Tibial nerve (tissue), 4 donors: Measurements from ENCODE around the gene SLC43A1. TPM values are rescaled to one million over a fixed set of nuclear protein-coding genes. Genes with fewer than 3 reads are reported as not detected.

Experiments used
- DNase-seq, 2 donors: peaks; one replicate each; pipeline ENCODE4 v3.0.0-alpha.2; 2019; ENCODE audit warnings: low spot score in 2 of 2
- H3K27ac ChIP-seq, 4 donors: fragments of 200-600 bp; sonication (generic) in 3 of 4; one replicate each; pipeline ENCODE4 v1.5.1; 2017 to 2019; ENCODE audit warnings: mild to moderate bottlenecking in 1 of 4
- H3K27me3 ChIP-seq, 2 donors: fragments of 200-600 bp; sonication (generic) in 1 of 2; one replicate each; pipeline versions ENCODE4 v1.5.1 to v1.6.0; 2017 to 2019
- H3K36me3 ChIP-seq, 3 donors: fragments of 200-600 bp; sonication (generic); one replicate each; pipeline ENCODE4 v1.5.1; 2018 to 2019
- H3K4me1 ChIP-seq, 4 donors: fragments of 200-600 bp; sonication (generic) in 3 of 4; one replicate each; pipeline ENCODE4 v1.5.1; 2017 to 2019
- H3K4me3 ChIP-seq, 4 donors: fragments of 200-600 bp; sonication (generic) in 3 of 4; one replicate each; pipeline ENCODE4 v1.5.1; 2017 to 2019; ENCODE audit warnings: mild to moderate bottlenecking in 1 of 4, moderate library complexity in 1 of 4
- H3K9me3 ChIP-seq, 4 donors: fragments of 200-600 bp; sonication (generic) in 3 of 4; one replicate each; pipeline ENCODE4 v1.5.1; 2017 to 2019
- EP300 ChIP-seq, 2 donors: sonication (generic); formaldehyde crosslinking; IDR thresholded peaks; one replicate each; pipeline ENCODE4 v1.6.1; 2017; ENCODE audit warnings: antibody characterized with exemption in 2 of 2, mild to moderate bottlenecking in 1 of 2
- POLR2A ChIP-seq, 2 donors: fragments of 450-650 bp; IDR thresholded peaks; one replicate each; pipeline ENCODE4 v1.6.1; 2017; ENCODE audit warnings: antibody characterized with exemption in 2 of 2, mild to moderate bottlenecking in 2 of 2, moderate library complexity in 2 of 2
- whole genome bisulfite sequencing, 2 donors: methylation state at CpG; one replicate each; pipeline ENCODE4 v1.1.5; 2018; 5-methylcytosine and 5-hydroxymethylcytosine counted together
- total RNA-seq, 4 donors: library from RNA; depleted of rRNA; stranded (reverse); fragments of >200 nt; gene quantifications; one replicate each; pipeline ENCODE4 v1.1.0, GENCODE V29; 2016
- TF ChIP-seq, protein P1 (sequence below), 5 experiments: fragments of 200-600 bp in 3 of 5; fragments of 450-650 bp in 2 of 5; sonication (generic) in 3 of 5; IDR thresholded peaks; one replicate each; pipeline ENCODE4 v1.5.1; 2016 to 2019; ENCODE audit warnings: antibody characterized with exemption in 5 of 5, mild to moderate bottlenecking in 3 of 5, moderate library complexity in 2 of 5

The SLC43A1 gene
- total RNA-seq, 4 donors from 2014 or later = 35.8 to 47.3 (median 42.4) TPM

DNA sequence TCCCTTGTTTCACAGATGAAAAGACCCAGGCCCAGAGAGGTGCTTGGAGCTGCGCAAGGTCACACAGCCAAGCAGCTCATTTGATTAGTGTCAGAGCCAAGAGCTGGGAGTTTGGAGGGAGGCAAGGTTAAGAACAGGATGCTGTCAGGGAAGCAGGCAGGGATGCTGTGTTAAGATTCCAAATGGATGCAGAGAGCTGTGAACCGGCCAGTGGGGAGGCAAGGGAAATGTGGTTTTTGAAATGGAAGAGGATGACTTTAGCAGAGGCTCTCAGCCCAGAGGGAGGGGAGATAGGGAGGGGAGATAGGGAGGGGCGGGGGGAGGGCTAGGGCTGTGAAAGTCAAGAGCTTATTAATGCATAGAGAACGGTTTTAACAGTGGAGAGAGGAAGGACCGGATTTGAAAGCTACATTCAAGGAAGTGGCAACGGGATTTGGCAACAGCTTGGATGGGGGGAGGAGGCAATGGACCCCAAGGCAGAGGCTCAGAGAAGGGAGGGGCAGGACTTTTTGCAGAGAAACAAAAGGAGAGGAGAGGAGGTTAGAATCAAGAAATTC is 42.1 kb downstream of the SLC43A1 start:
- no peak for DNase-seq
- Histone ChIP-seq H3K36me3 (no peaks in the 10 kb centered on the region), H3K9me3 (no peaks in the 10 kb centered on the region), H3K4me3 (no peak overlapping the region), H3K4me1 (peaks cover 0 to 15% (median 8%) of the 10 kb centered on the region in 4 donors), H3K27ac (no peak overlapping the region), H3K27me3 (peaks cover 0 to 60% of the 10 kb centered on the region in 2 donors)
- WGBS, 2 donors = 47 to 51% methylated on average over 6 of the region's 6 CpGs
- TF ChIP-seq POLR2A (IDR thresholded peaks at IDR 0.05) (no peak), EP300 (IDR thresholded peaks at IDR 0.05) (no peak)
- TF ChIP-seq, protein P1, sequence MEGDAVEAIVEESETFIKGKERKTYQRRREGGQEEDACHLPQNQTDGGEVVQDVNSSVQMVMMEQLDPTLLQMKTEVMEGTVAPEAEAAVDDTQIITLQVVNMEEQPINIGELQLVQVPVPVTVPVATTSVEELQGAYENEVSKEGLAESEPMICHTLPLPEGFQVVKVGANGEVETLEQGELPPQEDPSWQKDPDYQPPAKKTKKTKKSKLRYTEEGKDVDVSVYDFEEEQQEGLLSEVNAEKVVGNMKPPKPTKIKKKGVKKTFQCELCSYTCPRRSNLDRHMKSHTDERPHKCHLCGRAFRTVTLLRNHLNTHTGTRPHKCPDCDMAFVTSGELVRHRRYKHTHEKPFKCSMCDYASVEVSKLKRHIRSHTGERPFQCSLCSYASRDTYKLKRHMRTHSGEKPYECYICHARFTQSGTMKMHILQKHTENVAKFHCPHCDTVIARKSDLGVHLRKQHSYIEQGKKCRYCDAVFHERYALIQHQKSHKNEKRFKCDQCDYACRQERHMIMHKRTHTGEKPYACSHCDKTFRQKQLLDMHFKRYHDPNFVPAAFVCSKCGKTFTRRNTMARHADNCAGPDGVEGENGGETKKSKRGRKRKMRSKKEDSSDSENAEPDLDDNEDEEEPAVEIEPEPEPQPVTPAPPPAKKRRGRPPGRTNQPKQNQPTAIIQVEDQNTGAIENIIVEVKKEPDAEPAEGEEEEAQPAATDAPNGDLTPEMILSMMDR (IDR thresholded peaks at IDR 0.05) = no peak

DNA sequence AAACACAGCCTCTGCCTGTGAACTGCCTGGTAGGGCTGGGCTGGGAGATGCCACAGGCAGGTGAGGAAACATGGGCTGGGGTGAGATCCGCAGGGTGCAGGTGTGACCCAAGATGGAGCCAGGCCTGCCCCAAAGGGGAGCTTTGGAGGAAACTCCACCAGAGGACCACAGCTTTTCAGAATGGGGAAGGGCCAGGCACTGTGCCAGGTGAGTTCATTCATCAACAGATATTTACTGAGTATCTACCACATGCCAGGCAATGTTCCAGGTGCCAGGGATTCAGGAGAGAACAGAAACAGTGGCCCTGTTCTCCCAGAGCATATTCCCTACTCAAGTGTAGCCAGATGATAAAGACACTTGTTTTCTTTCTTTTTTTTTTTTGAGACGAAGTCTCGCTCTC is 44.0 kb downstream of the SLC43A1 start:
- Histone ChIP-seq H3K4me1 (peaks cover 0 to 9% (median 6%) of the 10 kb centered on the region in 4 donors), H3K36me3 (peaks cover 0 to 6% (median 0%) of the 10 kb centered on the region in 3 donors), H3K27ac (no peak overlapping the region), H3K4me3 (no peak overlapping the region), H3K27me3 (peaks cover 0 to 47% of the 10 kb centered on the region in 2 donors), H3K9me3 (no peaks in the 10 kb centered on the region)
- no peak for DNase-seq
- 89 to 92% methylated on average over 3 of the region's 3 CpGs for WGBS, 2 donors
- TF ChIP-seq, protein P1 (IDR thresholded peaks at IDR 0.05) = no peak
- TF ChIP-seq EP300 (IDR thresholded peaks at IDR 0.05) = no peak
- no peak for TF ChIP-seq POLR2A (IDR thresholded peaks at IDR 0.05)

DNA sequence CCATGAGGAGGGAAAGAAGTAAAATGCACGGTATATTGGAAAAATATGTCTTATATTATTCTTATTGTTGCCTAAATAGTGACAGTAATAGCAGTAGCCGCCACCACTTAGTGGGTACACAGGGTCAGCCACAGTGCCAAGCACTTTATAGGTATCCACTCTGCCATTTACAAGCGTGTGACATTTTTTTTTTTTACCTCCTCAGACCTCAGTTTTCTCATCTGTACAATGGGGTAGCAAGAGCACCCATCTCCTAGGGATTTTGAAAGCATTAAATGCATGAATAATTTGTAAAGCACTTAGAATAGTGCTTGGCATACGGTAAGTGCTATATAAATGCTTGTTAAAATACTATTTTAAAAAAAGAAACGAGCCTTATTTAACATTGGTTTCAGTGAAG is 46.2 kb downstream of the SLC43A1 start:
- Histone ChIP-seq H3K4me3 (no peak overlapping the region), H3K27me3 (peaks cover 0 to 27% of the 10 kb centered on the region in 2 donors)
- WGBS, 2 donors = 79 to 87% methylated on average over 5 of the region's 5 CpGs

GRCh38 chr11:57468276-57468675 is 47.2 kb downstream of the SLC43A1 start:
- Histone ChIP-seq H3K27ac (no peak overlapping the region), H3K4me3 (no peak overlapping the region), H3K27me3 (peaks cover 0 to 25% of the 10 kb centered on the region in 2 donors), H3K36me3 (peaks cover 0 to 6% (median 0%) of the 10 kb centered on the region in 3 donors), H3K9me3 (no peaks in the 10 kb centered on the region), H3K4me1 (no peaks in the 10 kb centered on the region)
- WGBS, 2 donors = 48 to 68% methylated on average over 4 of the region's 4 CpGs
- no peak for DNase-seq
- TF ChIP-seq EP300 (IDR thresholded peaks at IDR 0.05) (no peak), POLR2A (IDR thresholded peaks at IDR 0.05) (no peak)
- TF ChIP-seq, protein P1 (IDR thresholded peaks at IDR 0.05) = no peak

More for the DNA sequence above, 46.2 kb downstream of the SLC43A1 start:
- Histone ChIP-seq H3K4me1 (no peaks in the 10 kb centered on the region), H3K36me3 (peaks cover 0 to 6% (median 0%) of the 10 kb centered on the region in 3 donors), H3K27ac (no peak overlapping the region), H3K9me3 (no peaks in the 10 kb centered on the region)
- no peak for DNase-seq
- TF ChIP-seq, protein P1 (IDR thresholded peaks at IDR 0.05) = no peak
- TF ChIP-seq EP300 (IDR thresholded peaks at IDR 0.05) = no peak
- TF ChIP-seq POLR2A (IDR thresholded peaks at IDR 0.05) = no peak

DNA sequence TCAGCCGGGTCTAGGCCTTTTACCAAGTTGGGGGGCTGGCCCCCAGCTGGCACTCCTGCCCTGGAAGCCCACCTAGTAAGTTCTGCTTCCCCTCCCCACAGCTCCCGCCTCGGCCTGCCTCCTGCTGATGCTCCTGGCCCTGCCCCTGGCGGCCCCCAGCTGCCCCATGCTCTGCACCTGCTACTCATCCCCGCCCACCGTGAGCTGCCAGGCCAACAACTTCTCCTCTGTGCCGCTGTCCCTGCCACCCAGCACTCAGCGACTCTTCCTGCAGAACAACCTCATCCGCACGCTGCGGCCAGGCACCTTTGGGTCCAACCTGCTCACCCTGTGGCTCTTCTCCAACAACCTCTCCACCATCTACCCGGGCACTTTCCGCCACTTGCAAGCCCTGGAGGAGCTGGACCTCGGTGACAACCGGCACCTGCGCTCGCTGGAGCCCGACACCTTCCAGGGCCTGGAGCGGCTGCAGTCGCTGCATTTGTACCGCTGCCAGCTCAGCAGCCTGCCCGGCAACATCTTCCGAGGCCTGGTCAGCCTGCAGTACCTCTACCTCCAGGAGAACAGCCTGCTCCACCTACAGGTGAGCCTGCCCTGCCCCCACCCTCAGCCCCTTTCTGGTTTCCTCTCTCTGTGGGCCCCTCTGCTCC is 47.9 kb downstream of the SLC43A1 start:
- TF ChIP-seq EP300 (IDR thresholded peaks at IDR 0.05) (no peak), POLR2A (IDR thresholded peaks at IDR 0.05) (no peak)
- TF ChIP-seq, protein P1 (IDR thresholded peaks at IDR 0.05) = no peak
- WGBS, 2 donors = 62 to 76% methylated on average over 23 of the region's 23 CpGs

More for the DNA sequence above, 47.9 kb downstream of the SLC43A1 start:
- no peaks in the 10 kb centered on the region for H3K4me1 ChIP-seq
- H3K27ac ChIP-seq = no peak overlapping the region
- DNase-seq = no peak
- peaks cover 0 to 26% of the 10 kb centered on the region in 2 donors for H3K27me3 ChIP-seq
- H3K36me3 ChIP-seq = peaks cover 0 to 6% (median 0%) of the 10 kb centered on the region in 3 donors
- H3K4me3 ChIP-seq = no peak overlapping the region
- no peaks in the 10 kb centered on the region for H3K9me3 ChIP-seq
